Bone marrow (tissue), 2 donors: ENCODE measurements around the gene FBXW7.
A peak's percentile ranks its signal among the peaks of the same experiment; 100 is the strongest.

ENCODE experiments used
- DNase-seq, 2 donors: peaks; one replicate each; lab custom pipeline; 2025; lab: John Stamatoyannopoulos, UW

FBXW7 gene

DNA sequence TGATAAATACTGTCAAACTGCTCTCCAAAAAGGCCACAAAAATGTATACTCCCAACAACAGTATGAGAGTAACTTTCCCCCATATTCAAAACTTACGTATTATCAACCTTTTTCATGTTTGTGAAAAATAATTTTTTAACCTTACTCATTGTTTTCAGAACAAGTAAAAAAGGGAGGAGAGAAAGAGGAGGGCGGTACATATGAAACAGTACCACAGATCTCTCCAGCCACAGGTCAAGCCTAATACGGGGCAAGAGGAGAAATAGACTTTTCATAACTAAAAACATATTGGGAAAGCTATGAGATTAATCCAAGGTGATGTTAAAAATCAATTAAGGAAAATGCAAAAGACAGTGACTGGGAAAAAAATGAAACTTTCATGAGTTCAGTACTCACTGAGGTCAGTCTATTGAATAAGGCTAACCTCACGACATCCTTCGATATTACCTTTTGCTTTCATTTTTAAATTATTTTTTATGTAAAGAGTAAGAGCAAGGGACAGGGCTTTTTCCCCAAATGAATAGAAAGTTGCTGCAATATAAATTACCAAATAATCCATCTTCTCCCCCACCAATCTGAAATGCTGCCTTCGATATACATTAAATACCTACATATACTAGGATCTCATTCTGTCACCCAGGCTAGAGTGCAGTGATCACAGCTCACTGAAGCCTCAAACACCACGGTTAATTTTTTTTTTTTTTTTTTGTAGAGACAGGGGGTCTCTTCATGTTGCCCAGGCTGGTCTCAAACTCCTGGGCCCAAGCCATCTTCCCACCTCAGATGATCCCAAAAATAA lies 25.3 kb downstream of the FBXW7 start:
- DNase-seq: no peak

DNA sequence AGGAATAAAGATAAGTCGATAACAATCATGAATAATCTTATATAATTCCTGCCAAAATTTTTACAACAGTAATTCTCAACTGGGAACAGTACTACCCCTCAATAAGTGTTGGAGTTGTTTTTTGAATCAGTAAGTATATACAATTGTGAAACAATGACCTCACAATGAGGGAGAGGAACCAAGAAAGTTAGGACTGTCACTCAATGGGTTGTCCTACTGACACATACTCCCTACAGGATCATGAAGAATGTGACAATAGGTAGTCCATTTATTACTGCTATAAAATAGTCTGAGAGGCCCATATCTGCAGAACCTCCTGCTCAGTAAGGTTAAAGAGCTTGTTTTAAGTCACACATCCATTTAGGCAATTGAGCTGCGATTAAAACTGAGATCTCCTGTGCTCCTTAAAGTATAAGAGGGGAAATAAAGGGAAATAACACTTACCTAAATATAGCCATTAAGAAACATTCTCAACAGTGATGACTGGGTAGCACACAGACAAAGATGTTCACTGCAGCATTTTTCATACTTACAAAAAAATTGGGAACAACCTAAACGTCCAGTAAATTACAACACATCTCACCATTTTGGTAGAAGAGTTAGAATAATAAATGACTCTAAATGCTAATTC lies 26.2 kb downstream of the FBXW7 start:
- DNase-seq: no peak

DNA sequence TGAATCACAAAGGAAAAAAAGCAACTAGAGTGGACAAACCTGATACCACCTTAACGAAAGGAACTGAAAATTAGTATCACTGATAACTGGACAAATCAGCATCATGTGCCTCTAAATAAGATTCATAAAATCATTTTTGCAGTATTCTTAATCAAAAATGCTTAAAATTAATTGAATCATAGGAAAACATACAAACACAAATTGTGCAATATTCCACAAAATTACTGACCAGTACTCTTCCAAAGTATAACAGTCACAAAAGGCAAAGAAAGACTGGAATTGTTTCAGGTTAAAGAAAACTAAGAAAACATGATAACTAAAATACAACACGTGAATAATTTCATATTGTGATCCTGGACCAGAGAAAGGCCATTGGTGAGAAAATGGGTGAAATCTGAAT lies 27.1 kb downstream of the FBXW7 start:
- no peak for DNase-seq

DNA sequence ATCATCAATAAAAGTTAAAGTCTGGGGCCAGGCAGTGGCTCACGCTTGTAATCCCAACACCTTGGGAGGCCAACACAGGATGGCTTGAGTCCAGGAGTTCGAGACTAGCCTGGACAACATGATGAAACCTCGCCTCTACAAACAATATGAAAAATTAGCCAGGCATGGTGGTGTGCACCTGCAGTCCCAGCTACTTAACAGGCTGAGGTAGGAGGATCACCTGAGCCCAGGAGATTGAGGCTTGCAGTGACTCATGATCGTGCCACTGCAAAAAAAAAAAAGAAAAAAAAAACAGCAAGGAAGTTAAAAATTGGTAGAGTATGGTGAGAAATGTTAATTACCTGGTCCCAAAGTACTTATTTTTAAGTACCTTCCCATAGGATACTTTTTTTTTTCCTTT lies 27.5 kb downstream of the FBXW7 start:
- no peak for DNase-seq

DNA sequence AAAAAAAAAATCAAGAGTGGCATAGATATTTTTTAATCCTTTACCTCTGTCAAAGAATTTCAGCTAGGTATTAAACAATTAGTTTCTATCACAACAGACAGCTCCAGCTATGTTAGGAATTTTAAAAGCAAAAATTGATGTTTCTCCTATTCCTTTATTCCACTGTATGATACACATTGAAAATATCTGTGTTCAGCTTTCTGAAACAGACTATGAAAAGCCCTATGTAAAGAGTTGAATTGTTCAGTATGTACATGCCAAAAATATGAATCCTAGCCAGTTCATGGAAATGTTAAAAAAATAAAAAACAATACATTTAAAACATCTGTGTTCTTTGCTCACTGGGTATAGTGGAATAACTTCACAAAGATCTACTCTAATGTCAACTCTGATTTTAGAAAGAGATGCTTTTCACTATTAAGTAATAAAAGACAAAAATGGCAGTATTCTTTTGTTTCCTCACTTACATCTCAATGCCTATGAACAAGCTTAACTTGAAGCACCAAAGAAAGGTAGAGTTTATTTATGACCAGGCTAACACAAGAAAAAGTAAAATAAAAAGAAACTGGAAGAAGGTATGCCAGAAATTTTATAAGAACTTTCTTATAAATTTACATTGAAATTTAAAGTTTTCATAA lies 32.1 kb downstream of the FBXW7 start:
- no peak for DNase-seq

DNA sequence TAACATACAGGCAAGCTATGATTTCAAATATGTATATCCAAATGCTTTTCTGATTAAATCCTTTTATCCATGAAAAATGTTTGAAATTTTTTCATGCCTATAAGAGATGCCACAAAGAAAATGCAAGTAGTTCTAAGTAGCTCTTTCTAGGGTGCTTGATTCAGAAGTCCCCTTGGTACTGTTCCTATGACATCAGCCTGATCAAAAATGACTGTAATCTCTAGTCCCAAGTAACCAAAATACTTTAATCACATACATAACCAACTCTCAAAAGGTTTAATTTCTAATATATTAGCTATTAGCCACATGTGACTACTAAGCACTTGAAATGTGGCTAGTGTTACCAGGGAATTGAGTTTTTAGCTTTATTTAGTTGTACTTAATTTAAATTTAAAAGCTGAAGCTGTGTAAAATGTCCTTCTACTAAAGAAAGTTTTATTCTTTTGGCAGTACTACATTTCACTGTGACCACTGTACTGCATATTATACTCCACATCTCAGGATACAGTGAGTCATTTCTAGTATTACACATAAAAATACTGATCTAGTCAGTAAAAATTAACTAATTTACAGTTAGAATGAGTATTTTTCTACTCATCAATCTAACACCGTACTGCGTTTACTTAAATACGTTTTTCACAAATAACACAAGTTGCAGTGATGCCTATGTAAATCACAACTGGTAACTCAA lies 33.9 kb downstream of the FBXW7 start:
- DNase-seq: no peak

DNA sequence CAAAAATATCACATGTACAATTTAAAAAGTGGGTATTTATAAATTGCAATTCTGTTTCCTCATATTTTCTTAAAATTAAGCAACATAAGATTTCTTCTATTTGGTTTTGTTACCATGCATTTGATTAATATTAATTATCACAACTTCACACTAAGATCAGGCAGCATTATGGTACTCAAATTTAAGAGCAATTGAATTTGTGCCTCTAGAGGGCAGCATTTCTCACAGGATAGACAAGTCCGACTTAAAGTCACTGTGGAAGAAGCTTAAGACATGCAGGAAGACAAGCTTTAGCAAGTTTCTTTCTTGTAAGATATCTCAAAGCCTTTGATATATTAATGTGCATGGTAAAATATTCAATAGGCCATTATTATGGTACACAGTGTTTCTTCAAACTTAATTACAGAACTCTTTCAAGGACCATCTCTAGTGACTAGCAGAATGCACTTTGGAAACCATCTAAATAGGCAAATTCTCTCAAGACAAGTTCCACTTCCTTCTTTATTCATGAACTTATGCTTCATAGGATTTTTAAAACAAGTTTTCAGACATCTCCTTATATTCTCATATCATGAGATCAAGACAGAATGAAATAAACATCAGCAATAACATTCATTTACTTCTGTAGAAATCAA lies 35.0 kb downstream of the FBXW7 start:
- DNase-seq: peak in 1 of 2 donors; percentile 65

DNA sequence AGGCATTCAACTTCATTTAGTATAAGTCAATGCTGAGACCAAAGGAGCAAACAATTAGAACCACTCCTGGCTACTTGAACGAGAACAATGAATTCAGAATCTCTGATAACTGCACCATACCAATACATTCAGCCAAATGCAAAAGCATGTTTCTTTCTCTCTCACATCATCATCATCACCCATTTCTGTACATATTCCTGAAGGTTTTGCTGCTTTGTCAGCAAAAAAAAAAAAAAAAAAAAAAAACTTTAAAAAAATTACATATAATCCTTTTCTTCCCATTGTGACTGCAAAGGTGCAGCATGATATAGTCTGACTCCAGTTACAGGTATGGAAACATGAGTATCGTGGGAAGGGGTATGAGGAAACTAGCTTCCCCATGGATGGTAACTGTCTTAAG lies 35.6 kb downstream of the FBXW7 start:
- no peak for DNase-seq

DNA sequence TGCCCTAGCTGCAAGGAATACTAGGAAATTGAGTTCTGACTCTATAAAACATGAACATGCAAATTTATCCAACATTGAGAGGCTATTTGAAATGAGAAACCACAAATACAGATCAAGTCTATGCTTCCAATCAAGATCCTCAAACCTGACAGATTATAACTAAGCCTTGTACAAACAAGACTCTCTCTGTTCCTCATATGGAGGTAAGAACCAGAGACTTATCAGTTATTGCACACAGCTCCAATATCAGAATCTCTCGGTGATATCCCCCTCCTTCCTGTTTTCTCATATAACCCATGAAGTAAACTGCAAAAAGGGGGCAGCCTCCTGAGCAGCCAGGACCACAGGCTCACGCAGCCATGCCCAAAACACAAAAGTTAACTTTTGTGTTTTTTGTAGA lies 36.5 kb downstream of the FBXW7 start:
- DNase-seq: no peak

DNA sequence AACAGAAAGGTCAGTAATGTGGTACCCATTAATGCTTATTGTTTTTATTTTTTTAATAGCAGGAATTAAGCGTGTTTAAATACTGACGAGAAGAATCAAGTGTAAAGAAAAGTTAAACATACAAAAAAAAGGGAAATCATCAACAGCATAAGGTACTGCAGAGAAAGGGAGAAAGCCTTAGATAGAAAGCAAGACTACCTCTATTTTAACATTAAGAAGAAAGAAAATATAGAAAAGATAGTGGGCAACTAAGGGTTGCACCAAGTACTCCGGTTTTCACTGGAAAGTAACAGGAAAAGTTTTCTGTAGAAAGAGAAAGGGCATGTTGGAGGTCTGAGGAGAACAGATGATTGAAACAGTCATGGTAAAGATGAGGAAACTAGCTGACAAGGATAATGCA lies 41.9 kb downstream of the FBXW7 start:
- no peak for DNase-seq

DNA sequence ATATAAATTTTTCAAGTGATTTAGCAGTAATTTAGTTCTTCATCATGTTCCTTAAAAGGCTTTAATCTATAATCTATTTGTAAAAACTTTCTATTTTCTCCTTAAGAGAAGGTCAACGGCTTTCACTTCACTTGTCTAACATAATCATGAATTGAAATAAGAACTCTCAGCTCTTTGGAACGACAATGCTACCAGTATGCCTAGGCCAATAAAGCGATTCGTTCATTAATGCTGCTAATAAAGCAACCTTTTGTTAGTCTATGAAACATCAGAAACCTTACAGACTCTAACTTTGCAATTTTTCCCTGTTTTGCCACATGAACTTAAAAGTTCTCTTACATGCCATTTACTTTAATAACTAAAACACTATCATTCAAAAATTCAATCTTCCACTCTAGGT lies 47.6 kb downstream of the FBXW7 start:
- no peak for DNase-seq

DNA sequence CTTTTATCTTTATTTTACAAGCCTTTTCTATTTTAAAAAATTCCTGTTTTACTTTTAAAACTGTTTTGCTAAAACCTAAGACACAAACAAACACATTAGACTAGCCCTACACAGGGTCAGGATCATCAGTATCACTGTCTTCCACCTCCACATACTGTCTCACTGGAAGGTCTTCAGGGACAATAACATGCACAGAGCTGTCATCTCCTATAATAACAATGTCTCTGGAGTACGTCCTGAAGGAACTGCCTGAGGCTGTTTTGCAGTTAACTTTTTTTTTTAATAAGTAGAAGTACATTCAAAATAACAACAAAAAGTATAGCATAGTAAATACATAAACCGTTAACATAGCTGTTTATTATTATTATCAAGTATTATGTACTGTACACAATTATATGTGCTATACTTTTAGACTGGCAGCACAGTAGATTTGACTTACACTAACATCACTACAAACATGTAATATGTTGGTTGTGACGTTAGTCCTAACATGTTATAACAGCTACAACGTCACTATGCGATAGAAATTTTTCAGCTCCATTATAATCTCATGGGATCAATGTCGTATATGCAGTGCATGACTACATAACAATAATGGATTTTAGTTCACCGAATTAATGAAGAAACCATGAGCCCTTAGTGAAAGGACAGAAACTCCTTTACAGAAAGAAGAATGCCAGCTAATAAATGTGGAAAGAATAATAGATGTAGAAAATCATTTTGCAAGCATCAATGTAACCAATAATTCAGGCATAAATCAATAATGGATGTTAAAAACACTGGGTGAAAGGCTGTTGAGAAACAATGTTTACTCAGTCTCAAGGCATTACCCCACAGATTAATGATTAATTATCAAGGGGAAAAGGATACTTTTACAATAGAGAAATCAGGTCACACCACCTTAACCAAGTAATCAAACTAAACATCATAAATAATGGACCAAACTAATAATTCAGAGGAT lies 49.2 kb downstream of the FBXW7 start:
- DNase-seq: no peak

DNA sequence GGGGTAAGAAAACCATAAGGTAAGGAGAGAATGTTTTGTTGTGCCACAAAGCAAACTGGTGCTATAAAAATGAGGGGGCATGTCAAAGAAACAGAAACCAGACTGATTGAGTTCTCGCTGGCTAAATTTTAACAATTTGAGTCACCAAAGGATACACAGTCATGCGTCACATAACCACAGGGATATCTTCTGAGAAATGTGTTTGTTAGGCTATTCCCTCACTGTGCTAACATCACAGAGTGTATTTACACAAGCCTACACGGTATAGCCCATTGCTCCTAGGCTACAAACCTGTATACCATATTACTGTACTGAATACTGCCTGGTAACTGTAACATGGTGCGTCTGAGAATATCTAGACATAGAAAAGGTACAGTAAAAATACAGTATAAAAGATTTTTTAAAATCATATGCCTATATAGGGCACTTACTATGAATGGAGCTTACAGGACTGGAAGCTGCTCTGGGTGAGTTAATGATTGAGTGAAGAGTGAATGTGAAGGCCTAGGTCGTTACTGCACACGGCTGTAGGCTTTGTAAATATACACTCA lies 50.1 kb downstream of the FBXW7 start:
- peak in 1 of 2 donors; percentile 61 for DNase-seq

DNA sequence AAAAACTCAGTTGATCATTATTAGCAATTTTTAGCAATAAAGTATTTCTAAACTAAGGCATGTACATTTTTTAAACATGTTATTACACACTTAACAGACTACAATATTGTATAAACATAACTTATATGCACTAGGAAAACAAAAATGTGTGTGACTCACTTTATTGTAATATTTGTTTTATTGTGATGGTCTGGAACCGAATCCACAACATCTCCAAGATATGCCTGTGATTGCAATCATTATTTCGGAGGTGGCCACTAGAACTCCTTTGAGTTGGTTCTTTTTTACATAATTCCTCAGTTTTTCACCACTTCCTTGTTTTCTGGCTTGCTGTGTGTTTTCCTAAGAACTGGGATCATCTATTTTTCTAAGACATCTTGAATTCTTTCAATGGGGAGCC lies 53.7 kb downstream of the FBXW7 start:
- DNase-seq: no peak

DNA sequence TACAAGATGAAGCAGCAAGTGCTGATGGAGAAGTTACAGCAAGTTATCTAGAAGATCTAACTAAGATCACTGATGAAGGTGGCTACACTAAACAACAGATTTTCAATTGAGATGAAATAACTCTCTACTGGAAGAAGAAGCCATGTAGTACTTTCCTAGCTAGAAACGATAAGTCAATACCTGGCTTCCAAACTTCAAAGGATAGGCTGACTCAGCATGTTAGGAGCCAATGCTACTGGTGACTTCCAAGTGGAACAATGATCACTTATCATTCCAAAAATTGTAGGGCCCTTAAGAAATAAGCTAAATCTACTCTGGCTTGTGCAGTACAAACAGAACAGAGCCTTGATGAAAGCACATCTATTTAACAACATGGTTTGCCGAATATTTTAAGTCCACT lies 55.0 kb downstream of the FBXW7 start:
- no peak for DNase-seq

DNA sequence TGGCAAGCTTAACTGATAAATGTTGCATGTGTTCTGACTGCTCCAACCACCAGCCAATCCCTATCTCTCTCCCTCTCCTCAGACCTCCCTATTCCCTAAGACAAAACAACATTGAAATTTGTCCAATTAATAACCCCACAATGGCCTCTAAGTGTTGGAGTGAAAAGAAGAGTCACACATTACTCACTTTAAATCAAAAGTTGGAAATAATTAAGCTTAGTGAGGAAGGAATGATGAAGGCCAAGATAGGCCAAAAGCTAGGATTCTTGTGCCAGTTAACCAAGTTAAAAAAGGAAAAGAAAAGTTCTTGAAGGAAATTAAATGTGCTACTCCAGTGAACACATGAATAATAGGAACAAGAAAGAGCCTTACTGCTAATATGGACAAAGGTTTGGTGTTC lies 55.6 kb downstream of the FBXW7 start:
- no peak for DNase-seq

DNA sequence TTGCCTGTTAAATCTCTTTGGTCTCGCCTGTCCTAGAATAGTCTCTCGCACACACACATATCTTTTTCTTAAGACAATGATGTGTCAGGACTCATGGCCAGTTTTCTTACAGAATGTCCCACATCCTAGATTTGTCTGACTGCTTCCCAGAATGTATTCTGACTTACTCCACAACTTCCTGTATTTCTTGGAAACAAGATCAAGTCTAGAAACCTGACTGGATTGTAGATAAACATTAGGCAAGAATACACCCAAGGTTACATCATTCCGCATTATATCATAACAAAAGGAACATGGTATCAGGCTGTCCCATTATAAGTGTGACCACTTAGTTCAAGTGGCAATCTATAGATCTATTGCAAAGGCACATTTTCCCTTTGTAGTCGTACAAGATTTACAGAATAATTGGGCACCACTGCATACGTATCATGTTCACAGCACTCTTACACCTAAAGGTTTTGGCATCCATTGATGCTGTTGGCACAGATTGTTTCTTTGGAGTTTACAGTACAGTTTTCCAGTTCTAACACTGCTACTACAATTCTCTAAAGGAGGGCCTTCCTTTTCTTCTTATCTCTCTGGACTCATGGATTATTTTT lies 56.4 kb downstream of the FBXW7 start:
- no peak for DNase-seq

DNA sequence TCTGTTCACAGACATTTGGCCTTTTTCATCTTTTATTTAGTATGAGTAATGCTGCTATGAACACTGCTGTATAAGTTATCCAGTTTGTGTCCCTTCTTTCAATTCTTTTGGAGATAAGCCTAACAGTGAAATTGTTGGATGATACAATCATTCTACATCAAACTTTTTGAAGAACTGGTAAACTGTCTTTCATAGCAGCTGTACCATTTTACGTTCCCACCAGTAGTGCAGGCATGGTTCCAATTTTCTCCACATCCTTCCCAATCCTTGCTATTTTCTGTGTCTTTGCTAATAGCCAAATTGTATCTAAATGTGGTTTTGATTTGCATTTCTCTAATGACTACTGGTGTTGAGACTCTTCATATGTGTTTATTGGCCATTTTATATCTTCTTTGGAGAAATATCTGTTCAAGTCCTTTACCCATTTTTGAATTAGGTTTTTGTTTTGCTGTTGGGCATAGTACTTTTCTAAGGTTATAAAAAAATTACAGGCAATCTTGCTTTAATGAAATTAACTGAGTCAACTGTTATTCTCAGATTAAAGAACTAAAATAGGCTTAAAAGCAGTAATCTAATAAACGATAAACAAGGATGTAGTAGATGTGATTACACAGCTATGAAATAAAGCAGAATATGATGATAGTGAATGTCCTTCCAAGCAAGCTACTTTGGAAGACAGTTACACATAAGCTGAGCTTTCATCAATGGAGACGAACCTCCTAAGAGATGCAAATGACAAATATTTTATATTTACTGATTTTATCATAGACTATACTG lies 57.2 kb downstream of the FBXW7 start:
- no peak for DNase-seq

DNA sequence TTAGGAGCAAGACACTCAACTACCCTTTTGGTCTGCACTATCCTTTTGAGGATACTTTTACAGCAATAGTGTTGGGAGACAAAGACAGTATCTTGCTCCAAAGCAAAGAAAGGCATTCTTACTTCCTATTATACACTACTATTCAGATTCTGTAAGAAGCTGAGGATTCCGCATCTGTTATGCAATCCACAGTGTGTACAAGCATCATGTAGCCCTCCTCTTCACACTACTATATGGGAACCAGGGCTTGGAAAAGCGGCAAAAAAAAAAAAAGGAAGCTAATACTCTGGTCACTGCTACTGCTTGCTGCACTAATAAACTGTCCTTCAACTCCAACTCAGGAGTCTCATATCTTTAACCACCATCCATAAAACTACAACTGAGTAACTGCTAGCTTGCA lies 59.1 kb downstream of the FBXW7 start:
- no peak for DNase-seq
